Measurements from ENCODE around the gene CAMK1D.

CAMK1D gene

DNA sequence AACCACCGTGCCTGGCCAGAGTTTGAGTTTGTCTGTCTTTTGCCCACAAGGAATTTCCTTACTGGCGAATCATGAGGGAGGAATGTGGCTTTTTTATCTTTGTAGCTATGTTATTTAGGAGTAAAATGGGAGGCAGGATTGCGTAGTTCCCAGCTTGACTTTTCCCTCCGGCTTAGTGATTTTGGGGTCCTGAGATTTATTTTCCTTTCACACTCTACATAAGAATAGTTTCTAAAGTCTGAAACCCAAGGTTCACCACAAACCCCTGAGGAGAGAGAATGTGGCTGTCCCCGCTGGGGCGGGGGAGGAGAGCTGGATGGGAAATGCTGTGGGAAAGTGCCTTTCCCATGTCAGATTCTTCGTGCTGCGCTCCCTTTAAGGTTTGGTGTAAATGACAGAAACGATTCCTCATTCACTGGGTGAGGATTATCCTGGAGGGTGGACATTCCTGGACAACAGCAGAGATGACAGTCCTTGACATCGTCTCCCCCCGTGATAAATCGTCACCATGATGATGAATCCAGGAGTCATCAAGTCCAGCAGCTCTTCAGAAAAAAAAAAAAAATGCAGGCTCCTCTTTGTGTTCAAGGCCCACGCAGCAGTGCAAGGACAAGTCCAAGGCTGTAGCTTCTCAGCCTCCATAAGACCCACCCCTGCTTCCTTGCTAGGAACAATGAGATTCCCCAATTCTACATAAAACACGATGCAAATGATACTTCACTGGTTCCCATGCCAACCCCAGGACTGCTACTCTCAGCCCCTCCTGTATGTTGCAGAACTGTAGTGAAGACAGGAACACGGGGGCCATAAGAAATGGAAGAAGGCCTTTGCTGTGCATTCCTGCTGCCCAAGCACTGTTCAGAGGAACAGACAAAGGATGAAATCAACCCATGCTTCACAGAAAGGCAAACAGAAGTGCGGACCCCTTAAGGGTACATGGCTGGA, 419.1 kb downstream of the CAMK1D start:
- no peak for DNase-seq (ENCODE audit: low read depth)

- no peak for DNase-seq (ENCODE audit: low read depth)
These were observed 420.1 kb downstream of the CAMK1D start for GRCh38 chr10:12769323-12770044.

- DNase-seq (ENCODE audit: low read depth) = no peak
These were observed 422.8 kb downstream of the CAMK1D start for GRCh38 chr10:12771981-12772760.

GRCh38 chr10:12772797-12773587, 423.6 kb downstream of the CAMK1D start:
- no peak for DNase-seq (ENCODE audit: low read depth)

DNA sequence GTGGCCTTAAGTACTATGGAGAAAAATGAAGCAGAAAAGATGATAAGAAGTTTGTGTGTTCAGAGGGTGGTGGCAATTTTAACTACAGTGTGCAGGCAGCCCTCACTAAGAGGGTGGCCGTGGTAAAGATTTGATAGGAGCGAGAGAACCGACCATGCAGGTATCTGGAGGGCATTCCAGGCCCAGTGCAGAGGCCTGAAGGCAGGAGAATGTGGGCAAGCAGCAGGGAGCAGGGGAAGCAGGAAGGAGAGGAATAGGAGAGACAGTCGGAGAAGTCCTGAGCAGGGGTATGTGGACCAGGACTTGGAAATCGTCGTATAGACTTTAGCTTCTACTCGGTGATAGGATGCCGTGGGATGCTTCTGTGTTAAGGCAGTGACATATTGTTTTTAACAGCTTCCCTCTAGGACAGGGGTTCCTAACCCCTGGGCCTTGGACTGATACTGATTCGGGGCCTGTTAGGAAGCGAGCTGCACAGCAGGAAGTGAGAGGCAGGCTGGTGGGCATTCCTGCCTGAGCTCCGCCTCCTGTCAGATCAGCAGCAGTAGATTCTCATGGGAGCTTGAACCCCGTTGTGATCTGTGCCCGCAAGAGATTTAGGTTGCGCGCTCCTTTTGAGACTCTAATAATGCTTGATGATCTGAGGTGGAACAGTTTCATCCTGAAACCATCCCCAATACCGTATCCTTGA, 425.0 kb downstream of the CAMK1D start:
- DNase-seq (ENCODE audit: low read depth) = no peak

DNA sequence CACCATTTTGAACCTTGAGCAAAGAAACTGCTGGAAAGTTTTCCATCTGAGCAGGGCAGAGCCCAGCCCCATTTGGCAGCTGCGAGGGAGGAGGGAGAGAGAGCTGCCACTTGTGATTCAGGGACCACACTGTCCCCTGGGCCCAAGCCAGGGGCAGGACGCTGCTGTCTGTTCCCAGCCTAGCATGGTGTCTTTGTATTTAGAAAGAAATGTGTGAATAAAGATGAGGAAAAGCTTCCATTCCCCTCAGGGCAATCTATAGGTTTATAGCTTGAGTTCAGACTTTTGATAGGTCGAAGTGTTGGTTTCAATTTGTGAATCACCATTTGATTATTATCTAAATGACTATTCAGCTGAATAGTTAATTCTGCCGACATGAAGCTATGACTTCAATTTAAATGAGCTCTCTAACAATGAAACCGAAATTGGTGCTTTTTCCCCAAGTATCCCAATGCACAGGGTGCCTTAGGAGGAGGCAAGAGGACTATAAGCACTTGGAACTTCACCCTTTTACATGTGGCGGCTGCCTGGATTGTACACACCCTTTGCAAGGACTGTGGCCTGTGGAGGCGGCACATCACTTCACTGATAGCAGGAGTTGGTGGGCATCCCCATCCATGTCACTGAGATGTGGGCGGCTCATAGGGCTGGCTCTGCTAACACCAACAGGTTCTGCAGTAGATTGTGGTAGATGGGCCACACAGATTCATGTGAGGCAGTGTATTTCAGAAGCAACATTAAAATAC, 428.7 kb downstream of the CAMK1D start:
- DNase-seq (ENCODE audit: low read depth) = no peak

GRCh38 chr10:12780634-12781601, 431.6 kb downstream of the CAMK1D start:
- no peak for DNase-seq (ENCODE audit: low read depth)

DNA sequence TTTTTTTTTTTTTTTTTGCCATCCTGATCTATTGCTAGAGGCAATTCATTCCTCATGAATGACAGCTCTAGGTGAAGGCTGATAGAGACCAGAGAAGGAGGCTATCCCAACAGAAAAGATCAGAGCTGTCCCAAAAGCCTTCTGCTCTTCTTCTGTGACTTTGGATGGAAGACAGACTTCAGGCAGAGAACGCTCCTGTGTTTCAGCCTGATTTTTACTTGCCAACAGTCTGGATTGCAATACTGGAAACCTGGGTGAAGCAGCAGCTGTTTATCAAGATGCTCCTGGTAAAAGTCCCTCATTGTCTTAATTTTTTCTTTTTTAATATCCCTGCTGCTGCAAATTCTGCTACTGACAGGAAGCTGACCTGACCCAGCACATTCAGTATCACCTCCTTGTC, 432.6 kb downstream of the CAMK1D start:
- DNase-seq (ENCODE audit: low read depth) = no peak

DNA sequence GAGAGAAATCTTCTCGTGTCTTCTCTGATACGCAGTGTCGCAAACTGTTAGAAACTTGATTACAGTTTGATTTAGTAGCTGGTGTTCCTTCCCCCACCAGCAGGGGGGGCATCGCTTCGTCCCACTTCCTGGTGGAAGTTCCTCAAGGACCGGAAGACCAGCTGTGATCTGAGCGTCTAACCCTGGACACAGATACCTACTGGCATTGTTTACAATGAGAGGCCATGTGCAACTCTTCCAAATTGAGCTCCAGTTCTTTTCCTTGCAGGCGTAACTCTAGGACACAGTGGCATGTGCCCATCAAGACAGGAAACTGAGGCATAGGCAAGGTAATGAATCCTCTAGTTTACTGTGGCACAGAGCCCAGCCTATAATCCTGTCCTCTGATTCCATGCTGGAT, 433.2 kb downstream of the CAMK1D start:
- DNase-seq (ENCODE audit: low read depth) = no peak

- DNase-seq (ENCODE audit: low read depth) = no peak
These were observed 433.9 kb downstream of the CAMK1D start for GRCh38 chr10:12783293-12783692.

DNA sequence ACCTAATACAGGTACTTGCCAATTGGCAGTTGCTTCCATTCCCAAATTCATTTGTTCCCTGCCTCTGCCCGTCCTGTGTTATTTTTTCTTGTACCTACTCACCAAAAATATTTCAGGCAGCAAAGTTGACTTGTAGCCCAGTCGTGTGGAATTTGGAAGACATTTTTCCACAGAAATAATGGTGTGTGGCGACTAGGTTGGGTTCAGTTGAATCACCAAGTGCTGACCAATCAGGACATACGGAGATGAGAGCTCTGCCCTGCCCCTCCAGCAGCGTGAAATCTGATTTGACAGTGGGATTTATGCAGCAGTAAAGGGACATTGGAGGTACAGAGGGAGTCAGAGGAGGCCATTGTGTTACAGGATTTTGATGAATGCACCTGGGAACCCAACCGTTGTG, 435.3 kb downstream of the CAMK1D start:
- DNase-seq (ENCODE audit: low read depth) = no peak

GRCh38 chr10:12785415-12785831, 436.1 kb downstream of the CAMK1D start:
- no peak for DNase-seq (ENCODE audit: low read depth)

- no peak for DNase-seq (ENCODE audit: low read depth)
These were observed 437.9 kb downstream of the CAMK1D start for GRCh38 chr10:12787297-12787696.

DNA sequence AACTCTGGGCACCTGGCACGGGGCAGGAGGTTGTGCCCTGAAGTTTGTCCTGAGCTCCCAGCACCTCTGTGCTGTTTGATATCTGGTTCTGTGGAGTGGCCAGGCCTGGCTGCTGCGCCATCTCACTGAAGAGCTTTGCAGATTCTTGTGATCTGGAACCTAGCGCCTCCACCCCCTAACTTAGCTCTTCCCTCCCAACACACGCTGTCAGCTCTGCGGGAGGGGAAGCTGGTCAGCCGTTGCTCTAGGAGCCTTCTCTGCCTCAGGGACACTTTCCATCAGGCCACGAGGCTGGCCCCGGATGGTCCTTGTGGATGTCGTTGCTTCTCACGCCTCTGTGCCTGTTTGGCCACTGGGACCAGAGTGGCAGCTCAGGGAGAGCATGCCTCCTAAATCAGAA, 438.9 kb downstream of the CAMK1D start:
- no peak for DNase-seq (ENCODE audit: low read depth)

DNA sequence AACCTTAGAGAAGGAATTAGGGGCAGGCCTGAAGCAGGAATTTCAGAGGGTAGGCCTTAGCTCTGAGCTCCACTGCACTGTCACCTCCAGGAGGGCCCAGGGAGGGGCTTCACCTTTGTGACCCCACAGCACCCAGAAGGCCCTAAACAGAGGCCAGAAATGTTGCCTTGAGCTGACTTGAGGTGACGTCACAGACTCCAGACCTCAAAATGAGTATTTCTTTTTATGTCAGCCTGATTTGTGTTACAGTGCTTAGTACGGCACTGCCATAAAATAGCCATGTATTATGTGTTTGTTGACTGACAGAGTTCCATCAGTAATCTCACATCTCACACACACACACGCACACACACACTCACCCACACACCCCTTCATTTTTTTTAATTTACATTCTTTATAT, 440.9 kb downstream of the CAMK1D start:
- DNase-seq (ENCODE audit: low read depth) = no peak

- no peak for DNase-seq (ENCODE audit: low read depth)
These were observed 442.4 kb downstream of the CAMK1D start for GRCh38 chr10:12791728-12792127.

DNA sequence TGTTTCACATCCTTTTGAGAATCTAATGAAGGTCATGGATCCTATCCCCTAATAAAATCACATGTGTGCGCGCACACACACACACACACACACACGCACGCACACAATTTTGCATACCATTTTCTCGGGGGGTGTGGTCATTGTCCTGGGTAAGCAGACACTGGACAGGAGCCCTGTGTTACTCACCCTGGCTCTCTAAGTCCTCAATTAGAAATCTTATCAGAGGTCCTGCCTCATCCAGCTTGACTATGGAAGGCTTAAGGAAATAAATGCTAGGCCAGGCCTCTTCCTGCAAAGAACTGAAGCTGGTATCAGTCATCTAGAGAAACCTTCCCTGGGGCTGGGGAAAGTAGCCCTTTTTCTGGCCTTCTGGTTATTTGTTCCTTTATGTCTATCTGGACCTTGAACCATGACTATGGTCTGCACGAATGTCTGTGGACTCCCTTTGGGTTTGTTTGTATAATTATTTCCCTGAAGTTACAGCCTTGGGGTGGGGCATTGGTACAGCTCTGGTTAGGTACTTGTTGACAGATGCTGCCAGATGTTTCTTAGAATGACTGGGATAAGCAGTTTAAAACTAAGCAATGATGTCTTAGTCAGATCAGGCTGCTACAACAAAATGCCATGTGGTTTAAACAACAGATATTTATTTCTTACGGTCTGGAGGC, 443.7 kb downstream of the CAMK1D start:
- no peak for DNase-seq (ENCODE audit: low read depth)

DNA sequence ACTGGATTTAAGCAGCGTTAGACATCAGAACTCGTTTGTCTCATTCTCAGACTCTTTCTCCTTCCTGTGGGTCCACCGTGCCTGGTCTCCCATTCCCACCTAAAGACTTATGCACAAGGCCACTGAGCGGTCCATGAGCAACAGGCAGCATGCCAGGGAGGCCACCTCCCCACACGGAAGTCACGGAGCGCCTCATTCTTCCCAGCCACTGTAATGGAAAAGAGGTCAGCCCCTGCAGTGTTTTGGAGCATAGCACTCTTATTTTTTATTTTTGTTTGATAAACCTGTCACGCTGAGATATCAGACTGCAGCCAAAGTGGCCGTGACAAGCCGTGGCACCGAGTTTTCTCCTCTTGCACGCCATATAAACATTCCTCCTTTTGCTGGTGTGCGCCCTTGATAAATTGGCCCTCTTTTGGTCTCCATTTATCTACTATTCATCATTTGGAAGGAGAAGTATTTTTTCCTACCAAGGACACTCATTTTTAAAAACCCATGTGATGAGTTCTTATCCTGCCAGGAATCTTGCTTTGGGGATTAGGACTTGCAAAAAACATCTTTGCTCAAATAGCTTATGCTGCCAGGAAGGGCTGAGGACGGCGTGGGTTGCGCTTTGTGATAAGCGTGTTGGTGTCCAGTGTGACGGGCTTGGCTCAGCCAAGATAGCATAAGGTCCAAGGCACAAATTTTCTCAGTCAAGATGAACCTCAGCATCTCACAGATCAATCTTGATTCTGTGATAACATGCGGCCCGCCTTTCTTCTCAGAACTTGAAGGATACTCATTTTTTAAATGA, 446.2 kb downstream of the CAMK1D start:
- DNase-seq (ENCODE audit: low read depth) = no peak
